NCI-H510A treated with DMSO at 0.1 percent for 48 hours (cell line): ENCODE data around the gene RTP1.
"Not testable (repeated sequence)": the region's sequence is repeated elsewhere in the genome, so short reads cannot be mapped to it uniquely, and the experiment has no call there.

Experiments
- DNase-seq: peaks from one replicate; lab custom pipeline; 2025; lab: John Stamatoyannopoulos, UW

The RTP1 gene

GRCh38 chr3:187198490-187198889 is 1.2 kb downstream of the RTP1 start:
- DNase-seq: no peak

DNA sequence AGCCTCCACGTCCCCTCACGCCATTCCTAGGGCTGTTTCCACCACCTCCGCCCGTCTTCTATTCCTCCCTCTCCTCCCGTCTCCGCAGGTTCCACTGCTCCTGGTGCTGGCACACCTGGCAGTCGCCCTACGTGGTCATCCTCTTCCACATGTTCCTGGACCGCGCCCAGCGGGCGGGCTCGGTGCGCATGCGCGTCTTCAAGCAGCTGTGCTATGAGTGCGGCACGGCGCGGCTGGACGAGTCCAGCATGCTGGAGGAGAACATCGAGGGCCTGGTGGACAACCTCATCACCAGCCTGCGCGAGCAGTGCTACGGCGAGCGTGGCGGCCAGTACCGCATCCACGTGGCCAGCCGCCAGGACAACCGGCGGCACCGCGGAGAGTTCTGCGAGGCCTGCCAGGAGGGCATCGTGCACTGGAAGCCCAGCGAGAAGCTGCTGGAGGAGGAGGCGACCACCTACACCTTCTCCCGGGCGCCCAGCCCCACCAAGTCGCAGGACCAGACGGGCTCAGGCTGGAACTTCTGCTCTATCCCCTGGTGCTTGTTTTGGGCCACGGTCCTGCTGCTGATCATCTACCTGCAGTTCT is 2.3 kb downstream of the RTP1 start:
- DNase-seq: not testable (repeated sequence)

GRCh38 chr3:187205683-187206082 is 8.4 kb downstream of the RTP1 start:
- no peak for DNase-seq

DNA sequence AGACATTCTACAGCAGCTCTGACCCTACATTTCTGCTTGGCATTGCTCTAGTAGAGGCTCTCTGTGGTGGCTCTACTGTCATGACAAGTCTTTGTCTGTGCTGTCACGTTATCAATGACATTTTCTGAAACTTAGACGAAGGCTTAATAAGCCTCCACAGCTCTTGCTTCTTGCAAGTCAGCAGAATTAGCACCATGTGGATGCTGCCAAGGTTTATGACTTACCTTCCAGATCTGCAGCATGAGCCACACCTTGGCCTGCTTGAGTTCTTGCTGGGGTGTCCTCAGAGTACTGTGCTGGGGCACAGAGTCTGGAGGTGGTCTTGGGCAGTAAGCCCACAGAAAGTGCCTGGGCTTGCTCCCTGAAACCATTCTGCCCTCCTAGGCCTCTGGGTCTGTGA is 9.8 kb downstream of the RTP1 start:
- DNase-seq: no peak

- DNase-seq: no peak
Measured at GRCh38 chr3:187207624-187208023, 10.3 kb downstream of the RTP1 start.

GRCh38 chr3:187208159-187208558 is 10.9 kb downstream of the RTP1 start:
- no peak for DNase-seq

GRCh38 chr3:187209491-187209890 is 12.2 kb downstream of the RTP1 start:
- DNase-seq: no peak

DNA sequence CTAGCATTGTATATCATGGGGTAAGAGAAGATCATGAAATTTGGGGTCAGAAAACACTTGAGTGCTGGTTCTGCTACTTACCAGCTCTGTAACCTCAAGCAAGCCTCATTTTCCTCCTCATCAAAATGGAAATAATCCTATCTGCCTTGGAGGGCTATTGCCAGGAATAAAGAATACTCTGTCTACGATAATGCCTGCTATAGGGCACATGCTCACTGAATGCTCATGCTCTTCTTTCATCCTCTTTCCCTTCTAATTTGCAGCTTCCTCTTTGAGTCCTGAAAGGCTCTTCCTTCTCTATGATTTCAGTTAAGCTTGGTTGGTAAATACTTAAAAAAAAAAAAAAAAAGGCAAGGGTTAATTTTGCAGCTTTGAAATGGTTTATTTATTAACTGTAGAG is 12.8 kb downstream of the RTP1 start:
- DNase-seq: no peak

DNA sequence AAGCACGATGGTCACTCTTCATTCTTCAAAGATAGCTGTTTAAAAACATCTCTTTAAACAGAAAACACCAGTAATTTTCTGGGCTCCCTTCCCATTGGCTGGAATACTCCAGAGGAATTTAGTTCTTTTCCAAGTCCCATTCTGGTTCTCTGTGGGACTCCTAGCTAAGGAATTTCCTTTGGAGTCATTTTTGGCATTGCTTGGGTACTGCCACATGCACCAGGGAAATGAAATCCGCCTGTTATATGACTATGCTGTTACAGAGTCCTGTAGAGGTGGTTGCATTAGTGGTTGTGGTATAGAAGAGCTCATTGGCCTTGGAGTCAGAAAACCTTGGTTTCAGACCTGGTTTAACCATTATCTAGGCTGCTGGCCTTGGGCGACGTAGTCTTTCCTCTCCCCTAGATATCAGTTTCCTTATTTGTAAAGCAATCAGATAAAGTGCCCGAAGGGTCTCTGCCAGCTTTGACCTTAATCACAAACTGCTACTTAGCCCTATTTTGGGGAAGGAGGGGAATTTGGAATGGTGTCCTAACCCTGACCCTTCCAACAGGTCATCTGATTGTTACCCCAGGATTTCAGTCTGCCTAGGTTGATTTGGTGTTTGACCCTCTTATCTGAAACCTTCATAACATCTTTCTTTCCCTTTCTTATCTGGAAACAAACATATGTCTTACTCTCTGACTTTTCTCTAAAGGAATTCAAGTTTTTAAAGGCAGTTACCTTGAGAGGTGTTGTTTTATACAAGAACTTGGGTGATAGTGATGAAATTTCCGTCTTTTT is 13.4 kb downstream of the RTP1 start:
- DNase-seq: no peak

DNA sequence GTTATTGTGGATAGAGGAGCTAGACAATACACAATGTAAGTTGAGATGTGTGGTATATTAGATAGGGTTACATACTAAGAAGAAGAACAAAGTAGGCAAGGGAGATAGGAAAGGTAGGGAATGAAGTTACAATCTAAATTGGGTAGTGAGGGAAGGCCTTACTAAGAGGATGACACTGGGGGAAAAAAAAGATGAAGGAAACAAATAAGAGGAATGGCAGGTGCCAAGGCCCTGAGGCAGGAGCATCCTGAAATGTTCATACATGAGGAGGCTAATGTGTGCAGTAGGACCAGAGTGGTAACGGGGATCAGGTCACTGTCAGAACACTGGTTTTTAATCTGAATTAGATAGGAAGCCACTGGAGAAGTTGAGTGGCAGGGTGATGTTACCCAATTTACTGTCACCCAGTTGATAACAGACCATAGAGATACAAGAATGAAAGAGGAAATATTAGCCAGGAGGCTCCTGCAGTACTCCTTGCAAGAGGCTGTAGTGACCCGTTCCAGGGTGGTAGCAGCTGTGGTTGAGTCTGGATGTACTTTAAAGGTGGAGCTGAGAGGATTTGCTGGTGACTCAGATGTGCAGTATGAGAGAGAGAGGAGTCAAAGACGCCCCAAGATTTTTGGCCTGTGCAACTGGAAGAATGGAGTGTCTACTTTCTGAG is 14.4 kb downstream of the RTP1 start:
- no peak for DNase-seq

- DNase-seq: no peak
Measured at GRCh38 chr3:187212196-187212545, 14.9 kb downstream of the RTP1 start.

- no peak for DNase-seq
Measured at GRCh38 chr3:187212705-187213104, 15.4 kb downstream of the RTP1 start.

DNA sequence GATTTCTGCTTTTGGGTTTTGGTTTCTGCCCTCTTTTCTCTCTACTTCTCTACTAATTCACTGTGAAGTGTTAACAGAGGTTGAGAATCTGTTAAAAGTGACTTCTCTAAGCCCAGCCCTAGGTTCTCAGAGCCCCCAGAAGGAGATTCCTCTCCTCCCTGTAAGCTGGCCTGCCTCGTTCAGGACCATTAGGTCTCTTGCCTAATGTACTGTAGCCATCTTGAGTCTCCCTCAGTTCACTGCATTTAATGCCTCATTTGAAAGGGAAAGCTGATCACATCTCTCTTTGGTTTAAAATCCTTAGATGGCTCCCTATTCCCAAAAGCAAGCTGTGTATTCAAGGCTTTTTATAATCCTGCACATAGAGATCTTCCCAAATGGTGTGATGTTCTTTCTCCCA is 16.3 kb downstream of the RTP1 start:
- DNase-seq: no peak

DNA sequence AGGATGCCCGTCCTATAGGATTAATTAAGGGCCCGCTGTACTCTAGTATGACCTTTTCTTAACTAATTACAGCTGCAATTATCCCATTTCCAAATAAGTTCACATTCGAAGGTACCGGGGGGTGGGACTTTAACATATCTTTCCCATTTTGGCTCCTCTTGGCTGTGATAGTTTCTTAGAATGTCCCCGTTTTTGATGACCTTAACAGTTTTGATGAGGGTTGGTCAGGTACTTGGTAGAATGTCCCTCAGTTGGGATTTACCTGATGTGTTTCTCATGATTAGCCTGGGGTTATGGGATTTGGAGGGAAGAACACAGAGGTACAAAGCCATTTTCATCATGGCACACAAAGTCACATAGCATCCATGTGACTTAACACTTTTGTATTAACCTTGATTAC is 18.2 kb downstream of the RTP1 start:
- DNase-seq: no peak

DNA sequence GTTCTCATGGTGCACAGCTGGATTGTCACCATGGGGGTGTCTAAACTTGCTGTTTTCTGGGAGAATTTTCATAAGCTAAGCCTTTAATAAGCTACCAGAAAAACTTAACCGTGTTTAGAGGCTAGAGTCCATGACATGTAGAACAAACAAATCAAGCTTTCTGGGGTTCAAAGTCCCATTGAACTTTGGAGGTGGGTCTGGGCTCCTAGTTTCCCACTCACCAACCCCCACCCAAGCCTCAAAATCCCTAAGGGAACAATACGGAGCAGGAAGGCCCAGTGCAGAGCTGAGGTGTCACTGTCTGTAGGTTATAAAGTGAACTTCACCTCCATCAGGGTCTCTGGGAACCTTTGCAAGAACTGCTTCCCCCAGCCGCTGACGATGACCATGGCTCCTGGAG is 25.5 kb downstream of the RTP1 start:
- DNase-seq: no peak

GRCh38 chr3:187223799-187224198 is 26.5 kb downstream of the RTP1 start:
- DNase-seq: no peak

DNA sequence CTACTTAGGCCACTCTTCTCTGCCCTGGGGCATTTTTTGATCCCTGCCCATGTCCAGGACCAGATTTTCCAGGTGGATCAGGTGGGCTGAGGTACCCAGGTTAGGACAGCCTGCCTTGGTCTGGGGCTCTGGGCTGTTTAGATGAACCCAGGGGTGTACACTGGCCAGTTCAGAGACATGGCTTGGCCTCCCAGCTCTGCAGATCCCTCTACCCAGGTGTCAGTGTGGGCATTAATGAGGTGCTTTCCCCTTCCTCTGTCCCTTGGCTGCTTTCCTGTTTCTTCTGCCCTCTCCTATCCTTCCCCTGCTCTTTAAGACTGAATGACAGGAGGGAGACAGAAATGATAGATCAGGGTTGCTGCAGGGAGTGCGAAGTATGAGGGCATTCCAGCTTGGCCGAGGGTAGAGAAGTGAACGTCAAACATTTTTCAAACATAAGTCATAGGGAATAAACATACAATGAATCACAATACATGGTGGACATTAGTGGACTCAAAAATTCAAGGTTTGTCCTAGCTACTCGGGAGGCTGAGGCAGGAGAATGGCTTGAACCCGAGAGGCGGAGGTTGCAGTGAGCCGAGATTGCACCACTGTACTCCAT is 30.5 kb downstream of the RTP1 start:
- no peak for DNase-seq

DNA sequence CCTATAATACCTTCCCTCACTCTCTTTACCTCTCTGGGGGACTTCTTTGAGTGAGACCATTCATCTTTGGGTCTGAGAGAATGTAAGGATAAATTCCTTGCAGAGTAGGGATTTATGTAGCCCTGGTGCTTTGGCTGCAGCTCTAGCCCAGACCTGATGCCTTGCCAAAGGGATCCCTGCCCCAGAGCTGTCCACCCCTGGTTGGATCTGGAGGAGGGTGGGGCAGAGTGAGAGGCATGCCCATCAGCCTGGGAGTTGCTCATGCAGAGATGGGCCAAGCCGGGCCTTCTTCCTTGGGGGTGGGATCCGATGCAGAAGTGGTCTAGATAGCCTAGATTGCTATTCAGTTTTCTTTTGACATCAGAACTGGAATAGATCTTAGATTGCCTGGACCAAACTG is 31.5 kb downstream of the RTP1 start:
- DNase-seq: no peak

- DNase-seq: no peak
Measured at GRCh38 chr3:187230011-187230410, 32.7 kb downstream of the RTP1 start.

- no peak for DNase-seq
Measured at GRCh38 chr3:187236962-187237361, 39.7 kb downstream of the RTP1 start.

- DNase-seq: no peak
Measured at GRCh38 chr3:187237741-187238140, 40.5 kb downstream of the RTP1 start.

DNA sequence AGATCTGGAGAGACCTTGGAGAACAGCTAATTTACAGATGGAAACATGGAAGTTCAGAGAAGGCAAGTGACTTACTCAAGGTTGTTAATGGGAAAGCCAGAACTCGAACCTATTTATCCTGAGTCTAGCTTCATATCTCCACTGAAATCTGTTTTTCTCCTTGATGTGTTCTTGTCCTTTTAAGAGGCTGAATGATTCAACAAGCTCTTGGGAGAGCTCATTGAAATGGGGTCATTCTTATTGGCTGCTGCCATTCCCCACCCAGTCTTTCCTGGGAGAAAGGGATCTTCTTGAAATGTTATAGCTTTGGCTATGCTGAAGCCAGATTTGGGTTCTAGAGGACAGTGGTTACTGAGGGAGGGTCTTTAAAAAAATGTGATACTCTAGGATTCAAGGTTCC is 41.0 kb downstream of the RTP1 start:
- no peak for DNase-seq

- DNase-seq: not testable (repeated sequence)
Measured at GRCh38 chr3:187238835-187239234, 41.5 kb downstream of the RTP1 start.
